HepG2 (cell line): Measurements from ENCODE around the gene TIMM44. TPM values are rescaled to one million over a fixed set of nuclear protein-coding genes. Genes with fewer than 3 reads are reported as not detected.

Experiments
- GPN1 ChIP-seq: sonication (generic); formaldehyde crosslinking; IDR thresholded peaks from 2 replicates; pipeline ENCODE4 v1.5.1; 2020; ENCODE audit warnings: missing genetic modification reagents, borderline replicate concordance
- HNRNPLL ChIP-seq: fragments of 200-400 bp; formaldehyde crosslinking; IDR thresholded peaks from 2 replicates; pipeline ENCODE4 v1.6.1; 2017; ENCODE audit warnings: mild to moderate bottlenecking, low read depth, low read length; ENCODE audit not compliant: poor library complexity, severe bottlenecking
- JUND ChIP-seq: sonication (generic); formaldehyde crosslinking; IDR thresholded peaks from 2 replicates; pipeline ENCODE4 v1.8.0; 2022; ENCODE audit warnings: mild to moderate bottlenecking, missing genetic modification reagents
- KMT2B ChIP-seq: IDR thresholded peaks from 2 replicates; pipeline ENCODE4 v1.6.1; 2016; ENCODE audit warnings: missing genetic modification reagents, missing compliant biosample characterization
- MNT ChIP-seq: fragments of 450-650 bp; IDR thresholded peaks from 2 replicates; pipeline ENCODE4 v1.6.1; 2016
- NR2C2 ChIP-seq: sonication (generic); formaldehyde crosslinking; IDR thresholded peaks from 2 replicates; pipeline ENCODE4 v1.4.0; 2020; ENCODE audit warnings: missing genetic modification reagents, mild to moderate bottlenecking, moderate library complexity, borderline replicate concordance
- PHF21A ChIP-seq: sonication (generic); formaldehyde crosslinking; IDR thresholded peaks from 2 replicates; pipeline ENCODE4 v1.5.0; 2020; ENCODE audit warnings: mild to moderate bottlenecking, missing genetic modification reagents
- PLRG1 ChIP-seq: fragments of 450-650 bp; conservative IDR thresholded peaks from 2 replicates; pipeline ENCODE4 v1.6.1; 2016
- RNF219 ChIP-seq: sonication (generic); formaldehyde crosslinking; IDR thresholded peaks from 2 replicates; pipeline ENCODE4 v1.5.0; 2020; ENCODE audit warnings: mild to moderate bottlenecking, missing genetic modification reagents
- SOX13 ChIP-seq, 3 experiments: fragments of 450-650 bp in 1 of 3; sonication (generic) in 1 of 3; formaldehyde crosslinking in 1 of 3; IDR thresholded peaks in 2 of 3; conservative IDR thresholded peaks in 1 of 3; 2 replicates each; pipeline versions ENCODE4 v1.5.0 to v1.6.1; 2016 to 2020; ENCODE audit warnings: antibody characterized with exemption in 1 of 3, mild to moderate bottlenecking in 1 of 3, missing compliant biosample characterization in 1 of 3, missing genetic modification reagents in 1 of 3, moderate library complexity in 1 of 3
- TBX3 ChIP-seq: fragments of 450-650 bp; IDR thresholded peaks from 2 replicates; pipeline ENCODE4 v1.6.1; 2017; ENCODE audit warnings: antibody characterized with exemption, mild to moderate bottlenecking, inconsistent platforms, borderline replicate concordance
- TERF1 ChIP-seq: sonication (generic); formaldehyde crosslinking; IDR thresholded peaks from 2 replicates; pipeline ENCODE4 v1.8.0; 2022; ENCODE audit warnings: mild to moderate bottlenecking, missing genetic modification reagents, moderate library complexity
- TFDP2 ChIP-seq: sonication (generic); formaldehyde crosslinking; IDR thresholded peaks from 2 replicates; pipeline ENCODE4 v1.4.0; 2020; ENCODE audit warnings: missing genetic modification reagents
- ZNF547 ChIP-seq: sonication (generic); formaldehyde crosslinking; IDR thresholded peaks from 2 replicates; pipeline ENCODE4 v1.5.1; 2020; ENCODE audit warnings: mild to moderate bottlenecking, missing genetic modification reagents
- ZNF740 ChIP-seq: sonication (generic); formaldehyde crosslinking; IDR thresholded peaks from 2 replicates; pipeline ENCODE4 v1.4.0; 2020; ENCODE audit warnings: missing genetic modification reagents
- ZSCAN25 ChIP-seq: sonication (generic); formaldehyde crosslinking; IDR thresholded peaks from 2 replicates; pipeline ENCODE4 v1.8.0; 2022; ENCODE audit warnings: mild to moderate bottlenecking, missing genetic modification reagents
- ZSCAN9 ChIP-seq: IDR thresholded peaks from 2 replicates; pipeline ENCODE4 v1.6.1; 2016; ENCODE audit warnings: borderline replicate concordance
- polyA plus RNA-seq, 8 experiments: library from polyadenylated mRNA; depleted of rRNA in 3 of 8; stranded (reverse) in 7 of 8; unstranded in 1 of 8; fragments of >200 nt; fragmentation: Illumina TruSeq in 4 of 8; extraction: Trizol in 4 of 8; gene quantifications; 2 replicates each; pipeline versions ENCODE4 v1.2.1 to v1.2.3, GENCODE V29; 2011 to 2016; ENCODE audit warnings: low read depth in 4 of 8, missing spikeins in 1 of 8, mixed read lengths in 1 of 8; ENCODE audit not compliant: insufficient read depth in 1 of 8
- total RNA-seq, 5 experiments: library from RNA; depleted of rRNA; stranded (reverse); fragments of >200 nt; fragmentation: Illumina TruSeq; extraction: Trizol; gene quantifications; 2 replicates each; pipeline ENCODE4 v1.2.3, GENCODE V29; 2016; ENCODE audit warnings: low read depth in 1 of 5
- TF ChIP-seq, protein P1 (sequence below): sonication (generic); formaldehyde crosslinking; IDR thresholded peaks from 2 replicates; pipeline ENCODE4 v1.5.0; 2020; ENCODE audit warnings: mild to moderate bottlenecking, missing genetic modification reagents, borderline replicate concordance
- TF ChIP-seq, protein P2 (sequence below): IDR thresholded peaks from 2 replicates; pipeline ENCODE4 v1.6.1; 2016; ENCODE audit warnings: mild to moderate bottlenecking, missing biosample characterization, missing genetic modification reagents

The TIMM44 gene
- total and polyA plus RNA-seq, 2 of the 13 experiments (the other 11 are each of a cell fraction or from before 2014, with no cell fraction given): 42.9 to 72.6 TPM

DNA sequence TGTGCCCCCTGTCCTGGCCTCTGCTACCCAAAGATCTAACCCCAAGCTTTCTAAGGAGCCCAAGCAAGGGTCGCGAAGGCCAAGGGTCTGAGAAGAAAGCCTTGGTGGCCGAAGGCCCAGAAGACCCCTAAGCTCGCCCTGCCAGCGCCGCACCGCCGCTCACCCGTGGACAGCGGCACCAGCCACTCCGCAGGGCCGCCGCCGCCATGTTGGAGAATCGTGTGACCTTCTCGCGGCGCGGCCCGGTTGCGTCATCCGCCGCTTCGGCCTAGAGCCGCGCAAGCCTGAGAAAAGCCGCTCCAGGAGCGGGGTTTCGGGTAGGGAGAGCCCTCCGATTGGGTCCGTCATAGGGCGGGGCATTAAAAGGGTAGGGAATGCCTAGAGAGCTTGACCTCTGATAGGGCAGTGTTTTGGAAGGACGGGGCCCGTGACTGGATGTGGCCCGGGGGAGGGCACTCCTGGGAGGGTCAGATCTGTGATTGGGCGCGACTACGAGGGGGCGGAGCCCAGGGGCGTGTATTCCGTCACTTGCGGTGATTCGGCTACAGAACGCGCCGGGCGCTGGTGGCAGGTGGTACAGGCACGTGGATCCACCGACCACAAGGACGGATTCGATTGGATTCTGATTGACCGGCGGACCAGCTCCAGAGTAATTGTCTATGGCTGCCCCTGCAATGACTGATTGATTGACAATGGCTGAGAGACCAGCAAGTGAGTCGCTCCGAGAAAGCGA is at the start of gene TIMM44 (continued):
- TF ChIP-seq TFDP2 (CRISPR knock-in tag) (peak; percentile 74), GPN1 (CRISPR knock-in tag) (no peak), ZSCAN25 (CRISPR knock-in tag) (peak; percentile 41; the same call in 1 of the 2 replicates), ZNF547 (CRISPR knock-in tag) (peak; percentile 45; the same call in 1 of the 2 replicates), NR2C2 (peak; percentile 83), HNRNPLL (peak; percentile 98), TBX3 (peak; percentile 31; the same call in 1 of the 2 replicates), TERF1 (CRISPR knock-in tag) (no peak), RNF219 (CRISPR knock-in tag) (peak; percentile 89), ZNF740 (CRISPR knock-in tag) (peak; percentile 8), JUND (CRISPR knock-in tag) (no peak), SOX13 (IDR thresholded peaks at IDR 0.05) (no peak; the same call in 1 of the 2 replicates), SOX13 (CRISPR knock-in tag; conservative IDR thresholded peaks at IDR 0.05 in 1 of 2, IDR thresholded peaks at IDR 0.05 in 1 of 2) (peak in 1 of 2 experiments; percentile 11; a peak in 1 of 4 replicates), MNT (peak; percentile 72), KMT2B (CRISPR knock-in tag) (peak; percentile 71), PHF21A (peak; percentile 95), ZSCAN9 (CRISPR knock-in tag) (peak; percentile 76; the same call in 1 of the 2 replicates), PLRG1 (no peak)
- TF ChIP-seq, protein P1, sequence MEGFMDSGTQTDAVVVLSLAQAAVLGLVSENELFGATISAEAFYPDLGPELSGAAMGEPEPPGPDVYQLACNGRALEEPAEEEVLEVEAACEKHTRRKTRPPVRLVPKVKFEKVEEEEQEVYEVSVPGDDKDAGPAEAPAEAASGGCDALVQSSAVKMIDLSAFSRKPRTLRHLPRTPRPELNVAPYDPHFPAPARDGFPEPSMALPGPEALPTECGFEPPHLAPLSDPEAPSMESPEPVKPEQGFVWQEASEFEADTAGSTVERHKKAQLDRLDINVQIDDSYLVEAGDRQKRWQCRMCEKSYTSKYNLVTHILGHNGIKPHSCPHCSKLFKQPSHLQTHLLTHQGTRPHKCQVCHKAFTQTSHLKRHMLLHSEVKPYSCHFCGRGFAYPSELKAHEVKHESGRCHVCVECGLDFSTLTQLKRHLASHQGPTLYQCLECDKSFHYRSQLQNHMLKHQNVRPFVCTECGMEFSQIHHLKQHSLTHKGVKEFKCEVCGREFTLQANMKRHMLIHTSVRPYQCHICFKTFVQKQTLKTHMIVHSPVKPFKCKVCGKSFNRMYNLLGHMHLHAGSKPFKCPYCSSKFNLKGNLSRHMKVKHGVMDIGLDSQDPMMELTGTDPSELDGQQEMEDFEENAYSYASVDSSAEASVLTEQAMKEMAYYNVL: peak; percentile 80
- TF ChIP-seq, protein P2, sequence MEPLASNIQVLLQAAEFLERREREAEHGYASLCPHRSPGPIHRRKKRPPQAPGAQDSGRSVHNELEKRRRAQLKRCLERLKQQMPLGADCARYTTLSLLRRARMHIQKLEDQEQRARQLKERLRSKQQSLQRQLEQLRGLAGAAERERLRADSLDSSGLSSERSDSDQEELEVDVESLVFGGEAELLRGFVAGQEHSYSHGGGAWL (CRISPR knock-in tag): peak; percentile 88
